Measurements from ENCODE around the gene NRSN2.
"Not testable (repeated sequence)": the region's sequence is repeated elsewhere in the genome, so short reads cannot be mapped to it uniquely, and the experiment has no call there.

The NRSN2 gene

GRCh38 chr20:325889-326644 is 20.8 kb upstream of the NRSN2 start:
- no peak for DNase-seq

GRCh38 chr20:326645-327185 is 20.2 kb upstream of the NRSN2 start:
- DNase-seq = no peak

GRCh38 chr20:327186-328026 is 19.5 kb upstream of the NRSN2 start:
- peak; percentile 66 for DNase-seq

- DNase-seq = no peak
These were observed 18.6 kb upstream of the NRSN2 start for GRCh38 chr20:328027-328974.

GRCh38 chr20:328975-329695 is 17.8 kb upstream of the NRSN2 start:
- DNase-seq = no peak

- DNase-seq = no peak
These were observed 17.1 kb upstream of the NRSN2 start for GRCh38 chr20:329851-330232.

- DNase-seq = peak; percentile 38
These were observed 16.4 kb upstream of the NRSN2 start for GRCh38 chr20:330233-331149.

GRCh38 chr20:334578-334977 is 12.3 kb upstream of the NRSN2 start:
- DNase-seq = no peak

- DNase-seq = not testable (repeated sequence)
These were observed 10.9 kb upstream of the NRSN2 start for GRCh38 chr20:336040-336439.

GRCh38 chr20:341682-342081 is 5.2 kb upstream of the NRSN2 start:
- no peak for DNase-seq

- DNase-seq = no peak
These were observed 3.8 kb upstream of the NRSN2 start for GRCh38 chr20:343107-343506.

- no peak for DNase-seq
These were observed 775 bp upstream of the NRSN2 start for GRCh38 chr20:346033-346639.

- no peak for DNase-seq
These were observed 367 bp downstream of the NRSN2 start for GRCh38 chr20:347317-347639.

- DNase-seq = peak; percentile 27
These were observed 951 bp downstream of the NRSN2 start for GRCh38 chr20:347640-348484.

GRCh38 chr20:348972-349841 is 2.3 kb downstream of the NRSN2 start:
- no peak for DNase-seq

- DNase-seq = no peak
These were observed 6.3 kb downstream of the NRSN2 start for GRCh38 chr20:353166-353565.

- peak; percentile 75 for DNase-seq
These were observed 7.5 kb downstream of the NRSN2 start for GRCh38 chr20:354298-354977.

GRCh38 chr20:356154-356553 is 9.2 kb downstream of the NRSN2 start:
- not testable (repeated sequence) for DNase-seq
